Neutrophil (primary cell): ENCODE data around the gene HEMK1.

Experiments used
- H3K27ac ChIP-seq: fragments of 200-600 bp; sonication (generic); 2 replicates; pipeline ENCODE4 v1.5.1; 2016; ENCODE audit warnings: mild to moderate bottlenecking, moderate library complexity
- H3K27me3 ChIP-seq: fragments of 200-600 bp; sonication (generic); 2 replicates; pipeline ENCODE4 v1.6.0; 2016; ENCODE audit warnings: mild to moderate bottlenecking
- H3K36me3 ChIP-seq: fragments of 200-600 bp; sonication (generic); 2 replicates; pipeline ENCODE4 v1.5.1; 2017
- H3K4me1 ChIP-seq, 2 experiments: fragments of 200-600 bp in 1 of 2; sonication (generic) in 1 of 2; 1 replicate in 1 of 2; 2 replicates in 1 of 2; pipeline versions ENCODE4 v1.5.1 to v1.6.1; 2013 to 2016; ENCODE audit warnings: low read depth in 1 of 2, low read length in 1 of 2, mild to moderate bottlenecking in 1 of 2, moderate library complexity in 1 of 2; ENCODE audit not compliant: control insufficient read depth in 1 of 2, insufficient read depth in 1 of 2
- H3K4me3 ChIP-seq, 2 experiments: fragments of 200-600 bp in 1 of 2; sonication (generic) in 1 of 2; 1 replicate in 1 of 2; 2 replicates in 1 of 2; pipeline ENCODE4 v1.5.1; 2013 to 2016; ENCODE audit warnings: low read depth in 1 of 2, low read length in 1 of 2, mild to moderate bottlenecking in 1 of 2, moderate library complexity in 1 of 2
- H3K9me3 ChIP-seq: fragments of 200-600 bp; sonication (generic); 2 replicates; pipeline ENCODE4 v1.5.1; 2016
- TF ChIP-seq, protein P1 (sequence below): fragments of 200-600 bp; sonication (generic); IDR thresholded peaks from 2 replicates; pipeline ENCODE4 v1.5.1; 2016; ENCODE audit warnings: antibody characterized with exemption

Gene HEMK1

GRCh38 chr3:50637011-50637410 lies 67.7 kb downstream of the HEMK1 start:
- Histone ChIP-seq H3K27ac (peak overlapping the region; percentile 55), H3K27me3 (no peaks in the 10 kb centered on the region), H3K4me3 (no peak overlapping the region), H3K4me1 (peaks cover 52 to 60% of the 10 kb centered on the region in 2 experiments), H3K36me3 (peaks cover 43% of the 10 kb centered on the region), H3K9me3 (no peaks in the 10 kb centered on the region)
- TF ChIP-seq, protein P1, sequence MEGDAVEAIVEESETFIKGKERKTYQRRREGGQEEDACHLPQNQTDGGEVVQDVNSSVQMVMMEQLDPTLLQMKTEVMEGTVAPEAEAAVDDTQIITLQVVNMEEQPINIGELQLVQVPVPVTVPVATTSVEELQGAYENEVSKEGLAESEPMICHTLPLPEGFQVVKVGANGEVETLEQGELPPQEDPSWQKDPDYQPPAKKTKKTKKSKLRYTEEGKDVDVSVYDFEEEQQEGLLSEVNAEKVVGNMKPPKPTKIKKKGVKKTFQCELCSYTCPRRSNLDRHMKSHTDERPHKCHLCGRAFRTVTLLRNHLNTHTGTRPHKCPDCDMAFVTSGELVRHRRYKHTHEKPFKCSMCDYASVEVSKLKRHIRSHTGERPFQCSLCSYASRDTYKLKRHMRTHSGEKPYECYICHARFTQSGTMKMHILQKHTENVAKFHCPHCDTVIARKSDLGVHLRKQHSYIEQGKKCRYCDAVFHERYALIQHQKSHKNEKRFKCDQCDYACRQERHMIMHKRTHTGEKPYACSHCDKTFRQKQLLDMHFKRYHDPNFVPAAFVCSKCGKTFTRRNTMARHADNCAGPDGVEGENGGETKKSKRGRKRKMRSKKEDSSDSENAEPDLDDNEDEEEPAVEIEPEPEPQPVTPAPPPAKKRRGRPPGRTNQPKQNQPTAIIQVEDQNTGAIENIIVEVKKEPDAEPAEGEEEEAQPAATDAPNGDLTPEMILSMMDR, result no peak

DNA sequence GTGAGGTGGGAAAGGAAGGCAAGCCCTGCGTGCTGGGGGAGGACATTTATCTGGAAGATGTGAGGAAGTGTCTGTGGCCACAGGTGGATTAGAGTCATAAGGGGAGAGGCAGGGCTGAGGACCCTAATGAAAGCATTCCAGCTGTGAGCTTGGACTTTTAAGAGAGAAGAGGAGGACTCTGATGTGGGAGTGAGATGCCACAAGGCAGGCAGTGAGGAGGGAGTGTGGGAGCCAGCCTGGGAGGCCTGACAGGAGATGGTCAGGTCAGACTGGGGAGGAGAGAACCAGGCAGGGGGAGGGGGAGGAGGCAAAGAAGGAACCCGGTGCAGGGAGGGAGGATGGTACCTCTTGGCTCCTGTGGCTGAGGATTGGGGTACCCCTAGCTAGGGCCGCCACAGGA lies 68.6 kb downstream of the HEMK1 start:
- no peaks in the 10 kb centered on the region for H3K9me3 ChIP-seq
- H3K4me1 ChIP-seq, result peaks cover 42 to 57% of the 10 kb centered on the region in 2 experiments
- peak overlapping the region; percentile 79 for H3K27ac ChIP-seq
- peaks cover 52% of the 10 kb centered on the region for H3K36me3 ChIP-seq
- no peaks in the 10 kb centered on the region for H3K27me3 ChIP-seq
- TF ChIP-seq, protein P1, result no peak
- H3K4me3 ChIP-seq, result no peak overlapping the region

- H3K27ac ChIP-seq, result peak overlapping the region; percentile 79
- H3K36me3 ChIP-seq, result peaks cover 63% of the 10 kb centered on the region
- no peaks in the 10 kb centered on the region for H3K27me3 ChIP-seq
- H3K4me3 ChIP-seq, result no peak overlapping the region
- TF ChIP-seq, protein P1, result no peak
- no peaks in the 10 kb centered on the region for H3K9me3 ChIP-seq
- peaks cover 31 to 50% of the 10 kb centered on the region in 2 experiments for H3K4me1 ChIP-seq
Observed at GRCh38 chr3:50639055-50639494, 69.8 kb downstream of the HEMK1 start.

- TF ChIP-seq, protein P1, result no peak
- peaks cover 13 to 28% of the 10 kb centered on the region in 2 experiments for H3K4me1 ChIP-seq
- peak overlapping the region; percentile 73 for H3K27ac ChIP-seq
- peaks cover 91% of the 10 kb centered on the region for H3K36me3 ChIP-seq
- no peak overlapping the region for H3K4me3 ChIP-seq
- H3K27me3 ChIP-seq, result no peaks in the 10 kb centered on the region
- no peaks in the 10 kb centered on the region for H3K9me3 ChIP-seq
Observed at GRCh38 chr3:50642382-50642781, 73.1 kb downstream of the HEMK1 start.

DNA sequence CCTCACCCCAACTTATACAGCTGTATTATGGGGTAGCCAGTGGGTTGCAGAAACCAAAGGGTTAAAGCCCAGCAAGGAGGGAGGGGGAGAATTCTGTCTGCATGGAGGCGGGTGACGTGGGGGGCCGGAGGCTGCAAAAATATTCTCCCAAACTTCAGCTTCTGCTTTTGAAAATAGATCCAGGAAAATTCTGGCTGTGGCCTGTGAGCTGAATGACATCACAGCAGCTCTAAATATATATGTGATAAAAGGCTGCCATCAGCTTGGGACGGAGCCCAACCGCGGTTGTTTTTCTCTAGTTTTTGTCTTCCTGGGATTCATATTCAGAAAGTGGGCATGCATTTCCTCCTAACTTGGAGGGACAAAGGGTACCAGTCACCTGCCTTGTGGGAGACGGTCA lies 75.2 kb downstream of the HEMK1 start:
- Histone ChIP-seq H3K27me3 (no peaks in the 10 kb centered on the region), H3K27ac (peak overlapping the region; percentile 29), H3K4me3 (no peak overlapping the region), H3K4me1 (peaks cover 0 to 12% of the 10 kb centered on the region in 2 experiments), H3K36me3 (peaks cover 100% of the 10 kb centered on the region), H3K9me3 (no peaks in the 10 kb centered on the region)
- TF ChIP-seq, protein P1, result no peak

- Histone ChIP-seq H3K36me3 (peaks cover 100% of the 10 kb centered on the region), H3K4me3 (no peak overlapping the region), H3K9me3 (no peaks in the 10 kb centered on the region), H3K4me1 (peaks cover 0 to 12% of the 10 kb centered on the region in 2 experiments), H3K27ac (peak overlapping the region; percentile 29), H3K27me3 (no peaks in the 10 kb centered on the region)
- TF ChIP-seq, protein P1, result no peak
Observed at GRCh38 chr3:50645378-50645777, 76.1 kb downstream of the HEMK1 start.
